Esophagus (tissue), 2 donors: Measurements from ENCODE around the gene LRFN4. TPM values are rescaled to one million over a fixed set of nuclear protein-coding genes. Genes with fewer than 3 reads are reported as not detected.
A peak's percentile ranks its signal among the peaks of the same experiment; 100 is the strongest.

Experiments used
- H3K27ac ChIP-seq, 2 donors: one replicate each; pipeline ENCODE4 v1.5.1; 2013; ENCODE audit warnings: low read depth in 2 of 2, mild to moderate bottlenecking in 2 of 2, inconsistent platforms in 1 of 2, low read length in 1 of 2, moderate library complexity in 1 of 2
- H3K27me3 ChIP-seq, 2 donors: one replicate each; pipeline ENCODE4 v1.6.1; 2013; ENCODE audit warnings: low read length in 2 of 2, control low read depth in 1 of 2, mild to moderate bottlenecking in 1 of 2; ENCODE audit not compliant: insufficient read depth in 2 of 2, control insufficient read depth in 1 of 2
- H3K36me3 ChIP-seq, 2 donors: one replicate each; pipeline ENCODE4 v1.6.1; 2013; ENCODE audit warnings: low read length in 1 of 2; ENCODE audit not compliant: control insufficient read depth in 2 of 2, insufficient read depth in 2 of 2
- H3K4me1 ChIP-seq, 2 donors: one replicate each; pipeline ENCODE4 v1.6.1; 2013; ENCODE audit warnings: low read length in 1 of 2; ENCODE audit not compliant: control insufficient read depth in 2 of 2, insufficient read depth in 2 of 2
- H3K4me3 ChIP-seq, 2 donors: one replicate each; pipeline ENCODE4 v1.5.1; 2013; ENCODE audit warnings: low read length in 2 of 2, mild to moderate bottlenecking in 2 of 2, low read depth in 1 of 2, moderate library complexity in 1 of 2
- H3K9me3 ChIP-seq, 2 donors: one replicate each; pipeline ENCODE4 v1.6.1; 2013; ENCODE audit warnings: mild to moderate bottlenecking in 2 of 2, low read depth in 1 of 2, low read length in 1 of 2, moderate library complexity in 1 of 2; ENCODE audit not compliant: control insufficient read depth in 2 of 2, insufficient read depth in 1 of 2
- WGBS, 2 donors: extraction: QIAGEN DNeasy Blood & Tissue Kit; methylation state at CpG; one replicate each; pipeline ENCODE4 v1.1.7; 2013; 5-methylcytosine and 5-hydroxymethylcytosine counted together
- polyA plus RNA-seq, 2 donors: library from polyadenylated mRNA; stranded (reverse); fragments of 200-250 nt; gene quantifications; one replicate each; pipeline ENCODE4 v1.2.3, GENCODE V29; 2013
- donor health status: healthy with polysubstance abuse.
- donor health status: Bipolar disorder and iron deficiency.

LRFN4 gene
- polyA plus RNA-seq, 2 donors, result 5.4 to 9.3 TPM

DNA sequence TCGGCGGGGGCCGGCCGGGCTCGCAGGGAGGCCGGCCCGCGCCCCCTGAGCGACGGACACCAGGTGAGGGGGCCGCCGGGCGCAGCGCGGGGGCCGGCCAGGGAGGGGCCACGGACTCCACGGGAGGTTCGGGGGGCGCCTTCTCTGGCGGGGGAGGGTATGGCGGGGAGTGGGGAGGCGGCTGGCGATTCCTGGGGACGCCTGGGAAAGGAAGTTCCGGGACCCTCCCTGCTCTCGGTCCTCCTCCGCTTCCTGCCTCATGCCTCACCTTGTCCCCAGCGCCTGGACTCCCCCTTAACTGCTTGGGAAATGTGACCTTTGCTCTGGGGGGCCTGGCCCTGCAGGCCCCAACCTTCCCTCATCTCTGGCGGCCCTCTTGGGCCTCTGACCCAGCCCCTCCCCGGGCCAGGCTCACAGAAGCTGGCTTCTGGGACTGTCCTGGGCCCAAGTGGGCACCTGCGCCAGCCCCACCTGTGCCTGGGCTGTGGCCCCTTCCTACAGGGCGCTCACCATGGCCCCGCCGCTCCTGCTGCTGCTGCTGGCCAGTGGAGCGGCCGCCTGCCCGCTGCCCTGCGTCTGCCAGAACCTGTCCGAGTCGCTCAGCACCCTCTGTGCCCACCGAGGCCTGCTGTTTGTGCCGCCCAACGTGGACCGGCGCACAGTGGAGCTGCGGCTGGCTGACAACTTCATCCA is 516 bp downstream of the LRFN4 start:
- Histone ChIP-seq H3K27me3 (no peaks in the 10 kb centered on the region), H3K36me3 (peaks cover 0 to 8% of the 10 kb centered on the region in 2 donors), H3K27ac (peak overlapping the region; percentile 74 to 93), H3K9me3 (no peaks in the 10 kb centered on the region), H3K4me3 (peak overlapping the region; percentile 52 to 54), H3K4me1 (peaks cover 0 to 15% of the 10 kb centered on the region in 2 donors)
- 41 to 75% methylated on average over 22 to 46 of the region's 47 CpGs for whole genome bisulfite sequencing, 2 donors

DNA sequence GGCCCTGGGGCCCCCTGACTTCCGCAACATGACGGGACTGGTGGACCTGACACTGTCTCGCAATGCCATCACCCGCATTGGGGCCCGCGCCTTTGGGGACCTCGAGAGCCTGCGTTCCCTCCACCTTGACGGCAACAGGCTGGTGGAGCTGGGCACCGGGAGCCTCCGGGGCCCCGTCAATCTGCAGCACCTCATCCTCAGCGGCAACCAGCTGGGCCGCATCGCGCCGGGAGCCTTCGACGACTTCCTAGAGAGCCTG is 992 bp downstream of the LRFN4 start:
- Histone ChIP-seq H3K9me3 (no peaks in the 10 kb centered on the region), H3K4me3 (no peak overlapping the region), H3K4me1 (peaks cover 0 to 15% of the 10 kb centered on the region in 2 donors), H3K36me3 (peaks cover 0 to 8% of the 10 kb centered on the region in 2 donors), H3K27ac (no peak overlapping the region), H3K27me3 (no peaks in the 10 kb centered on the region)
- WGBS, 2 donors, result 94 to 98% methylated on average over 17 to 19 of the region's 19 CpGs

DNA sequence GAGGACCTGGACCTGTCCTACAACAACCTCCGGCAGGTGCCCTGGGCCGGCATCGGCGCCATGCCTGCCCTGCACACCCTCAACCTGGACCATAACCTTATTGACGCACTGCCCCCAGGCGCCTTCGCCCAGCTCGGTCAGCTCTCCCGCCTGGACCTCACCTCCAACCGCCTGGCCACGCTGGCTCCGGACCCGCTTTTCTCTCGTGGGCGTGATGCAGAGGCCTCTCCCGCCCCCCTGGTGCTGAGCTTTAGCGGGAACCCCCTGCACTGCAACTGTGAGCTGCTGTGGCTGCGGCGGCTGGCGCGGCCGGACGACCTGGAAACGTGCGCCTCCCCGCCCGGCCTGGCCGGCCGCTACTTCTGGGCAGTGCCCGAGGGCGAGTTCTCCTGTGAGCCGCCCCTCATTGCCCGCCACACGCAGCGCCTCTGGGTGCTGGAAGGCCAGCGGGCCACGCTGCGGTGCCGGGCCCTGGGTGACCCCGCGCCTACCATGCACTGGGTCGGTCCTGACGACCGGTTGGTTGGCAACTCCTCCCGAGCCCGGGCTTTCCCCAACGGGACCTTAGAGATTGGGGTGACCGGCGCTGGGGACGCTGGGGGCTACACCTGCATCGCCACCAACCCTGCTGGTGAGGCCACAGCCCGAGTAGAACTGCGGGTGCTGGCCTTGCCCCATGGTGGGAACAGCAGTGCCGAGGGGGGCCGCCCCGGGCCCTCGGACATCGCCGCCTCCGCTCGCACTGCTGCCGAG is 1.5 kb downstream of the LRFN4 start:
- Histone ChIP-seq H3K9me3 (no peaks in the 10 kb centered on the region), H3K27ac (no peak overlapping the region), H3K36me3 (peaks cover 0 to 8% of the 10 kb centered on the region in 2 donors), H3K4me1 (peaks cover 0 to 15% of the 10 kb centered on the region in 2 donors), H3K27me3 (no peaks in the 10 kb centered on the region), H3K4me3 (no peak overlapping the region)
- WGBS, 2 donors, result 92 to 93% methylated on average over 58 to 62 of the region's 62 CpGs

DNA sequence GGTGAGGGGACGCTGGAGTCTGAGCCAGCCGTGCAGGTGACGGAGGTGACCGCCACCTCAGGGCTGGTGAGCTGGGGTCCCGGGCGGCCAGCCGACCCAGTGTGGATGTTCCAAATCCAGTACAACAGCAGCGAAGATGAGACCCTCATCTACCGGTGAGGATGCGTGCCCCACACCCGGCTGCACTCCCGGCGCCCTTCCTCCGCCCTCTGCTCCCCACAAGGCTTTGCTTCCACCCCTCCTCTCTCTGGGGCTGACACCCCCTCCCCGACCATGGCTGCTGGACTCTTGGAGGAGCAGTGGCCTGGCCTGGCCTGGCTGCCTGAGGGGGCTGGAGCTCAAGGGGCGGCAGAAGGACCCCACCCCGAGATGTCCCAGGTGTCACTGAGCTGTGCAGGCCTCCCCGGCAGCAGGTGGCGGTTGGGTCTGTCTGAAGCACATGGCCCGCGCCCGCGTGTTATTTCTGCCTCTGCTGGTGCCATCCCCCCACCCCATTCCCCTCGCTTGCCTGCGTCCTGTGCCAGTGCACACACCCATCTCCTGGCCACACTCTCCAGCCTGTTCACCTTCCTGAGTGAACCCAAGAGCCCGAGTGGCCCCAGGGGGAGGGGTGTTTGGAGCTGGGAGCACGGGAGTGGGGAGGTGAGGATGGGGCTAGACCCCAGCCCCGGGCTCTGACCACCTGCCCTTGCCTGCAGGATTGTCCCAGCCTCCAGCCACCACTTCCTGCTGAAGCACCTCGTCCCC is 2.2 kb downstream of the LRFN4 start:
- Histone ChIP-seq H3K36me3 (peaks cover 0 to 8% of the 10 kb centered on the region in 2 donors), H3K27me3 (no peaks in the 10 kb centered on the region), H3K9me3 (no peaks in the 10 kb centered on the region)

DNA sequence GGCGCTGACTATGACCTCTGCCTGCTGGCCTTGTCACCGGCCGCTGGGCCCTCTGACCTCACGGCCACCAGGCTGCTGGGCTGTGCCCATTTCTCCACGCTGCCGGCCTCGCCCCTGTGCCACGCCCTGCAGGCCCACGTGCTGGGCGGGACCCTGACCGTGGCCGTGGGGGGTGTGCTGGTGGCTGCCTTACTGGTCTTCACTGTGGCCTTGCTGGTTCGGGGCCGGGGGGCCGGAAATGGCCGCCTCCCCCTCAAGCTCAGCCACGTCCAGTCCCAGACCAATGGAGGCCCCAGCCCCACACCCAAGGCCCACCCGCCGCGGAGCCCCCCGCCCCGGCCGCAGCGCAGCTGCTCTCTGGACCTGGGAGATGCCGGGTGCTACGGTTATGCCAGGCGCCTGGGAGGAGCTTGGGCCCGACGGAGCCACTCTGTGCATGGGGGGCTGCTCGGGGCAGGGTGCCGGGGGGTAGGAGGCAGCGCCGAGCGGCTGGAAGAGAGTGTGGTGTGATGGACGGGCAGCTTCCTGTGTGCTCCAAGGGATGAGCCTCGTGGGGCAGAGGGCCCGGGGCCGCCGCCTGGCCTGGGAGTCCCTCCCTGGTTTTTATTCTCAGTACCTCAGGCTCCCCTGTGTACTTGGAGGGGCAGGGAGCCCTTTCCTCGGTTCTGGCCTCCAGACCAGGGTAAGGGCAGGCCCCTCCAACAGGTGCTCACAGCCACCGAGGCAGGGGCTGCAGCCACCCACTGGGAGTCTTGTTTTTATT is 3.0 kb downstream of the LRFN4 start:
- H3K36me3 ChIP-seq, result peaks cover 0 to 8% of the 10 kb centered on the region in 2 donors
- H3K9me3 ChIP-seq, result no peaks in the 10 kb centered on the region
- peaks cover 10 to 24% of the 10 kb centered on the region in 2 donors for H3K4me1 ChIP-seq
- no peaks in the 10 kb centered on the region for H3K27me3 ChIP-seq
- H3K27ac ChIP-seq, result no peak overlapping the region
- H3K4me3 ChIP-seq, result no peak overlapping the region
- 85% methylated on average over 40 to 41 of the region's 41 CpGs for WGBS, 2 donors

More for the DNA sequence above, 2.2 kb downstream of the LRFN4 start:
- no peak overlapping the region for H3K4me3 ChIP-seq
- H3K27ac ChIP-seq, result no peak overlapping the region
- 86 to 88% methylated on average over 28 to 29 of the region's 29 CpGs for WGBS, 2 donors
- peaks cover 5 to 19% of the 10 kb centered on the region in 2 donors for H3K4me1 ChIP-seq

DNA sequence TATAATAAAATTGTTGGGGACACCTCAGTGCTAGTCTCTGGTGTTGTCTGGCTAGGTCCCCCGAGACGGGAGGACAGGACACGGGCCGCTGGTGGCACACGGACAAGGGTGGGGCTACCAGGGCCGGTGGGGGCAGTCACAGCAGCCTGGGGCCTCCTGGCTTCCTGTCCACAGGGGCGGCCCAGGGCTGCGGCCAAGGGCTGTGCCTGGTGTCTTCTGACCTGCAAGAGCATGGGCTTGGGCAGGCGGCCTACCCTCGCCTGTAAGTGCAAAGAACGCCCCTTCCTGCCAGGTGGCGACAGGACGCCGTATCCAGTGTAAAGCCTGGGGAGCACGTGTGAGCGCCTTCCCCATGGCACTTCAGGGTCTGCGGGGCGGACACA is 3.6 kb downstream of the LRFN4 start:
- WGBS, 2 donors, result 79 to 81% methylated on average over 18 of the region's 18 CpGs
- H3K27me3 ChIP-seq, result no peaks in the 10 kb centered on the region
- no peak overlapping the region for H3K4me3 ChIP-seq
- no peak overlapping the region for H3K27ac ChIP-seq
- no peaks in the 10 kb centered on the region for H3K9me3 ChIP-seq
- peaks cover 0 to 9% of the 10 kb centered on the region in 2 donors for H3K36me3 ChIP-seq
- peaks cover 10 to 23% of the 10 kb centered on the region in 2 donors for H3K4me1 ChIP-seq

DNA sequence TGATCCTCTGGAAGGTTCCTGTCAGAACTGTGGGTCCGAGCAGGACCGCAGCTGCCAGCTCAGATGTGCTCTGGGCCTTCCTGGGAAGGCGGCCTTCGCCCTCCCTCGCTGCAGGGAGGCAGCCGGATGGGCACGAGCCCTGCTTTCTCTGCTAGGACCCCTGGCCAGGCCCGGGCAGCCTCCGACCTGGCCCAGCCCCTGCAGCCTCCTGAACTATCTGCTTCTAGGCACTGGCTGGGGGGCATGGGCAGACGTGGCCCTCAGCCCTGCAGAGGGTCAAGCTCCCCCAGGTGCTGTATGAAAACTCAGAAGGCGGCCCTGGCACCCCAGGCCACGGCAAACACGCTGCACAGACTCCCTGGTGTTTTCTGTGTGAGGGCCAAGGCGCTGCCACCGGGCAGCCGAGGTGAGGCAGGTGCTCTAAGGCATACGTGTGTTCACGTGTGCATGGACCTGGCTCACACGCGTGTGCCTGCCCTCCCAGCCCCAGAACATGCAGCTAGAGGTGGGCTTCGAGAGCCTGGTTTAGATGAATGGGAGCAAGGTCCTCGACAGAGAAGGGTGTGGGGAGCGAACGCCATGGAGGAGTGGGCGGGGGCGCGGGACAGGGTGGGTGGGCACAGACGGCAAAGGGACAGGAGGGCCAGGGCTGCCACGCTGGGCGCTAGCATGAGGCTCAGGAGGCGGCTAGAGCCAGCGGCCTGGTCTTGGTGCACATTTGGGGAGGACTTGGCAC is 4.3 kb downstream of the LRFN4 start:
- 91% methylated on average over 32 of the region's 32 CpGs for WGBS, 2 donors
- peaks cover 10 to 16% of the 10 kb centered on the region in 2 donors for H3K4me1 ChIP-seq
- H3K27ac ChIP-seq, result no peak overlapping the region
- no peak overlapping the region for H3K4me3 ChIP-seq
- H3K27me3 ChIP-seq, result no peaks in the 10 kb centered on the region
- H3K9me3 ChIP-seq, result no peaks in the 10 kb centered on the region
- peaks cover 0 to 13% of the 10 kb centered on the region in 2 donors for H3K36me3 ChIP-seq

DNA sequence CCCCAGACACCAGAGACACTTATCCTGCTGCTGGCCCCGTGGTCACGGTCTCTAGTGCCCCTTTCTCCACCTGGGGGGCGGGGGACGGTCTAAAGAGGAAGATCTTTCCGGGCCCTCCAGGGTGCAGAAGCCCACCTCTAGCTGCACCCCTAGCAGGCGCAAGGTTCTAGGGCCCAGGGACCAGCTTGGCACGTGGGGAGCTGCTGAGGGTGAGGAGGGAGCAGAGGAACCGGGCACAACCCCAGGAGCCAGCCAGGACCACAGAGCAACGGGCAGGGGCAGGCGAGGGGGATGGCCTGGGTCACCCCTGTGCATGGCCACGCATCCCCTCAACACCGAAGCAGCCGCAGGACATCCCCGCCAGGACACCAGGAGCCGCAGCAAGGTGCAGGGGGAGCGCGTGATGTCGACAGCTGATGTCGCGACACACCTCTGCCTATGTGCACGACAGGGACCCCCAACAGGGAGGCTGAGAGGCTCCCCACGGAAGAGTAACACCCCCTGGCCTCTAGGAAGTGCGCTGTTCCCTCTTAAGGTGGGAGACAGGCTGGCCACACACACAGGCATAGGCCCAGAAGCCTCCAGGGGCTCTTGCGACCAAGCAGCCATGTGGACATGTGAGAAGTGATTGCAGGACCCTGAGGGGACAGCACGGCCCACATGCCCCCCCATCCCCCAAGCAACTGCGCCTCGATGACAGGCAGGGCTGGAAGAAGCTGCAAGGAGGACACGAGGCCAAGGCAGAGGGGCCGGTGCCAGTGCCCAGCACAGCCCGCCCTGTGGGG is 5.1 kb downstream of the LRFN4 start:
- Histone ChIP-seq H3K4me1 (peaks cover 10 to 16% of the 10 kb centered on the region in 2 donors), H3K36me3 (peaks cover 0 to 13% of the 10 kb centered on the region in 2 donors), H3K4me3 (no peak overlapping the region), H3K9me3 (no peaks in the 10 kb centered on the region), H3K27me3 (no peaks in the 10 kb centered on the region), H3K27ac (no peak overlapping the region)
- 91 to 94% methylated on average over 30 of the region's 30 CpGs for WGBS, 2 donors
